GM12892 (cell line): ENCODE measurements around the gene WSCD1. TPM values are rescaled to one million over a fixed set of nuclear protein-coding genes. Genes with fewer than 3 reads are reported as not detected.

Experiments used
- DNase-seq: peaks from one replicate; pipeline ENCODE4 v3.0.0; 2011; ENCODE audit not compliant: insufficient read length
- FAIRE-seq: peaks from 2 replicates; lab custom pipeline; 2011; peaks lifted over from hg19 to GRCh38; lab: Jason Lieb, UNC
- POLR2A ChIP-seq: IDR thresholded peaks from 2 replicates; pipeline ENCODE4 v1.6.1; 2011; ENCODE audit warnings: low read depth, low read length, control low read depth
- POLR2AphosphoS5 ChIP-seq: IDR thresholded peaks from 2 replicates; pipeline ENCODE4 v1.6.1; 2011; ENCODE audit warnings: low read depth, low read length, control low read depth
- TAF1 ChIP-seq: IDR thresholded peaks from 2 replicates; pipeline ENCODE4 v1.6.1; 2011; ENCODE audit warnings: low read depth, mild to moderate bottlenecking, control low read depth, low read length, borderline replicate concordance
- polyA plus RNA-seq: library from polyadenylated mRNA; unstranded; fragments of >200 nt; gene quantifications from one replicate; pipeline ENCODE4 v1.2.1, GENCODE V29; 2012; ENCODE audit warnings: missing spikeins, inconsistent platforms; ENCODE audit not compliant: missing spikeins

The WSCD1 gene
- not detected for polyA plus RNA-seq

- FAIRE-seq (no peak), DNase-seq (no peak)
- TF ChIP-seq TAF1 (no peak), POLR2A (no peak), POLR2AphosphoS5 (no peak)
Observed at GRCh38 chr17:6069539-6070429, at the start of gene WSCD1. Gene WSCD1 (plus strand): TSS chr17:6070379. CDS start chr17:6080659, 10,280 bp downstream.

DNA sequence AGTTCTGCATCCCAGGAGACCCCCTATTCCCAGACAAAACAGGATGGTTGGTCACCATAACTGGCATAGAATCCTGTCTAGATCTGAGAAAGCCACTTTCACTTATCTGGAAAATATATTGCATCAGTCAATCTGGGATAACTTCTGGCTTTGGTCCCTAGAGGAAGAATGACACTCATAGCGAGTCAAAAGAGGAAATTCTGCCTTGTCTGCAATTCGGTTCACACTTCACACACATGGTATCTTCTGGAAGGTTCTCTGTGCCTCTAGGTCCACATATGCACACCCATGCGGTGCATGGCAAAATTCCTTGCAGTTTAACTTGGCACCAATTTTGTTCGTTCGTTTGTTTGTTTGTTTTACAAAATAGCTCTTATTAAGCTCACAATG is 49.2 kb upstream of the WSCD1 start:
- FAIRE-seq (no peak), DNase-seq (no peak)
- no peak for TF ChIP-seq TAF1
- no peak for TF ChIP-seq POLR2AphosphoS5
- no peak for TF ChIP-seq POLR2A

- no peak for TF ChIP-seq TAF1
- no peak for TF ChIP-seq POLR2A
- TF ChIP-seq POLR2AphosphoS5 = no peak
Observed at GRCh38 chr17:6021627-6022026, 48.6 kb upstream of the WSCD1 start.

GRCh38 chr17:6023036-6023831 is 46.9 kb upstream of the WSCD1 start:
- no peak for TF ChIP-seq POLR2A
- TF ChIP-seq TAF1 = no peak
- no peak for TF ChIP-seq POLR2AphosphoS5
- FAIRE-seq = no peak

More at GRCh38 chr17:6021627-6022026, 48.6 kb upstream of the WSCD1 start:
- DNase-seq (no peak), FAIRE-seq (no peak)

GRCh38 chr17:6024576-6024975 is 45.6 kb upstream of the WSCD1 start:
- TF ChIP-seq POLR2A (no peak), POLR2AphosphoS5 (no peak), TAF1 (no peak)
- FAIRE-seq = no peak
- DNase-seq = no peak

More at GRCh38 chr17:6023036-6023831, 46.9 kb upstream of the WSCD1 start:
- DNase-seq = no peak

- no peak for DNase-seq
- TF ChIP-seq TAF1 (no peak), POLR2AphosphoS5 (no peak), POLR2A (no peak)
Observed at GRCh38 chr17:6027342-6028024, 42.7 kb upstream of the WSCD1 start.

GRCh38 chr17:6028294-6028693 is 41.9 kb upstream of the WSCD1 start:
- DNase-seq (no peak), FAIRE-seq (no peak)

More at GRCh38 chr17:6027342-6028024, 42.7 kb upstream of the WSCD1 start:
- no peak for FAIRE-seq

DNA sequence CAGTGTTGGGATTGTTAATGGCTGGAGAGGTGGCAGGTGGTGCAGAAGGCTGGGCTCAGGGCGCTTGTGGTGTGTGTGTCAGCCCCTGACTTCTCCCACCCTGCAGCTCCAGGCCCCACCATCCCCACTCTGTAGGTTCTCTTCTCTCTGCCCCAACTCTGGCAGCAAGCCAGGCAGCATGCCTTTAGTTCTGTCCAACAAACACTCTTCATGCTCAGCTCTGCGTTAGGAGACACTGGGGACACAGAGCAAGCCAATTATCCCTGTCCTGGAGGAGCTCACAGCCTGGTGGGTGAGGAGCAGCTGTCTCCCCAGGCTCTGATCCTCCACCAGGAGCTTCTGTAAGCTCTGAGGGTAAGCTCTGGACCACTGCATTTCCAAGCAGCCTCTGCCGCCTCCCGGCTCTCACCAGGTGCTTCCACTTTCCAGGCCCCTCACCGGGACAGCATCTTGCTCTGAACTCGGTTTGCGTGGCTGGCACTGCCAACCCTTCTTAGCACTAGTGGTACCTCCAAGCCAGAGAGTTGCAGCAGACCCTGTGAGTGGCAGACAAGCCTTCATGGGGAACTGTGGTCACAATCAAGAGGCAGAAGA is 34.3 kb upstream of the WSCD1 start:
- no peak for FAIRE-seq
- no peak for TF ChIP-seq TAF1
- no peak for TF ChIP-seq POLR2AphosphoS5
- TF ChIP-seq POLR2A = no peak
- DNase-seq = no peak

More at GRCh38 chr17:6028294-6028693, 41.9 kb upstream of the WSCD1 start:
- no peak for TF ChIP-seq POLR2AphosphoS5

- DNase-seq (no peak), FAIRE-seq (no peak)
- TF ChIP-seq TAF1 (no peak), POLR2A (no peak), POLR2AphosphoS5 (no peak)
Observed at GRCh38 chr17:6040504-6040903, 29.7 kb upstream of the WSCD1 start.

DNA sequence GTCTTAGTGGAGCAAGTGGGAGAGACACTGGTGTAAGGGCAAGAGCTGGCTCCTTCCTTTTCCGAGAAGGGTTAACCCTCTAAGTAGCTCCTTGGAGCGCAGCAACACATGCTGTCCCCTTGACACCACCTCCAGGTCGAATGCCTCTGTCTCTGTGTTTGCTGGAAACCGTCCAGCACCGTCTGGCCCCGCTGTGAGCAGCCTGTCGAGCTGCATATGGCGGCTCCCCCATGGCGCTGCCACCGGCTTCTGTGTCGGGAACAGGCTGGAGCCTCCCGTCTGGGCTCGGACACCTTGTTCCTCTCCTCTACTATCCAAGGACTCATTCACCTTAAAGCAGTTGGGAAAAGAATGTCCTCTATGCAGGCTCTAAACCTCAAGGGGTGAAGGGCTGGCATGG is 28.9 kb upstream of the WSCD1 start:
- DNase-seq = no peak
- TF ChIP-seq TAF1 = no peak
- TF ChIP-seq POLR2AphosphoS5 = no peak
- FAIRE-seq = no peak

- TF ChIP-seq POLR2AphosphoS5 (no peak), TAF1 (no peak), POLR2A (no peak)
- DNase-seq (no peak), FAIRE-seq (no peak)
Observed at GRCh38 chr17:6043405-6043804, 26.8 kb upstream of the WSCD1 start.

DNA sequence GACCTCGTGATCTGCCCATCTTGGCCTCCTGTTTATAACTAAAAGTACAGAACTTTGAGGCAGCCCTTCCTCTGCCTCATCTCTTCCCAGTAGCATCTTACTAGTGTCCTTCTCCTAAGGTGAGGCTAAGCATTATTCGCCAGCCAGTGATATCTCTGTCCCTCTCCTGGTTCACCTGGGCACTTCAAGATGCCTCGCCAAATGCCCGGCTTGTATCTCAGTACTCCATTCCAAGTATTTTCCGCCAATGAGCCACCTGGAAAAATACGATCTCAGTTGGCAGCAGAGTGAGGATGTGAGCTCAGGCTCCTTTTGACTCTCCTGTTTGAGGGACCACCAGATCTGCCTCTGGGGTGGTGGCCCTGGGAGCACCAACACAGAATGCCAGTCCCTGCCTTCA is 25.9 kb upstream of the WSCD1 start:
- TF ChIP-seq TAF1 (no peak), POLR2AphosphoS5 (no peak), POLR2A (no peak)
- no peak for FAIRE-seq
- no peak for DNase-seq
